SKM-1 (cell line): ENCODE results near the gene OPALIN.

Experiments
- DNase-seq: peaks from one replicate; lab custom pipeline; 2025; ENCODE audit not compliant: unreplicated experiment; lab: John Stamatoyannopoulos, UW

OPALIN gene

GRCh38 chr10:96374639-96374984 is 15.8 kb upstream of the OPALIN start:
- DNase-seq: no peak

DNA sequence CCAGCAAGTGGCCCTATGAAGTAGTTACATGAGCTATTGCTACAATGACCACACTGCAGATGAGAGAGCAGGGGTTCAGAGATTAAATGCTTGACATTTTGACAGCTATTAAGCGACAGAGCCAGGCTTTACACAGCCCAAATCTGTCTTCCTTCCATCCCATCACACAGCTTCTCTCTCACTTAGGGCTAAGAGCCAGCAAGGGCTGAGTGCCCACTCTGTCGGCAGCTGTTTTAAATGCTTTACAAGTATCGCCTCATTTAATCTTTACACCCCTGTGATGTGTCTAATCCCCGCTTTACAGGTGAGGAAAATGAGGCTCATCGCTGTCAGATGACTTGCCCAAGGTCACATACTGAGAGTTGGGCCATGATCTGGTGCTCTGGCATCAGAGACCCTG is 15.2 kb upstream of the OPALIN start:
- no peak for DNase-seq

- no peak for DNase-seq
These were observed 12.6 kb upstream of the OPALIN start for GRCh38 chr10:96371356-96371755.

- DNase-seq: peak; percentile 23
These were observed 11.9 kb upstream of the OPALIN start for GRCh38 chr10:96370584-96371157.

GRCh38 chr10:96369890-96370583 is 11.2 kb upstream of the OPALIN start:
- DNase-seq: no peak

DNA sequence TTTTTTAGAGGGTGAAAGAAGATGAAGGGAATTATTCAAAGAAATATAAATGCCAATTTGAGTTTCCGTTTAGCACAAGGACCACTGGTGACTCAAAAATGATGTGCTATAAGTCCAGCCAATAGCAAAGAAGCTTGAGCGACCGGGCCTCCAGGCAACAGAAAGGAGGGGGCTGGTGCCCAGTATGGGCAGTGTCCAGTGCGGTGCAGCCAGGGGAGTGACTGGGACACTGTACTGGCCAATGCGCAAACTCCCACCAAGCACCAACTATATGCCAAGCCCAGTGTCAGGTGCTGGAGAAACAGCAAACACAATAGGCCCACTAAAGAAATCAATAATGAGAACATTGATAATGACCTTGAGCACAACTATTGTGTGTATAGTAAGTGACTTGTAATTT is 10.2 kb upstream of the OPALIN start:
- DNase-seq: no peak

- no peak for DNase-seq
These were observed 8.7 kb upstream of the OPALIN start for GRCh38 chr10:96367470-96367869.

DNA sequence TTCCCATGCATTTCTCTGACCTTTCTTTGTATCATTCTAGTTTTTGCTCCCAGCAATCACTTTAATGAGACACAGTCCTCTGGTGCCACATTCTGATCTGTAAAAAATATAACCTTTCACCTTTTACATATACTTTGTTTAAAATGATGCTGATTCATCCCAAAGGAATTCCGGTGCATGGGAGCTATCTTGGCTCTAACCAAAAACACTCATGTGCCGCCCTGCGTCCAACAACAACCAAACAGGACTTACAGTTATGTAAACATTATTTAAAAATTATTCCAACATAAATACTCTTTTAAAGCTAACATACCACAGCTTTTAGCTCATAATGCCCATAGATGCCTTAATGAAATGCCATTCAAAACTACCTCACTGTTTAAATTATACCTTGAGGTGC is 7.7 kb upstream of the OPALIN start:
- no peak for DNase-seq

DNA sequence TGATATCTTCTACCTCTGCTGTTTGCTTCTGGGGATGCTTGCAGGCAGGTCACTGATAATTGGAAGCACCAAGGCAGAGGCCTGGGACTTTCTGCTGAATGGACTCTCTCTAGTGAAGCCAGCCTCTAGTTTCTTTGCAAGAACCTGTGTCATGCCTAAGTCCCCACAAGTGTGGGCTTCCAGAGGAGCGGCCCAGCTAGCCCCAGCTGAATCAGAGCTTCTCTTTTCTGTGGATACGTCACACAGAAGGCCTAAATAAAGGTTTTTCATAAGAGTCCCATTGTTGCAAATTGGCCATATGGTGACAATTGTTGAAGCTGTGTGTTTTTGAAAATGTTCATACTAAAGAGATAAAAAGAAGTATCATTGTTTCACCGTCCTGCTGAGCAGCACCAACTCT is 6.8 kb upstream of the OPALIN start:
- no peak for DNase-seq

GRCh38 chr10:96360766-96361165 is 2.0 kb upstream of the OPALIN start:
- DNase-seq: no peak

GRCh38 chr10:96360331-96360730 is 1.5 kb upstream of the OPALIN start:
- DNase-seq: no peak

DNA sequence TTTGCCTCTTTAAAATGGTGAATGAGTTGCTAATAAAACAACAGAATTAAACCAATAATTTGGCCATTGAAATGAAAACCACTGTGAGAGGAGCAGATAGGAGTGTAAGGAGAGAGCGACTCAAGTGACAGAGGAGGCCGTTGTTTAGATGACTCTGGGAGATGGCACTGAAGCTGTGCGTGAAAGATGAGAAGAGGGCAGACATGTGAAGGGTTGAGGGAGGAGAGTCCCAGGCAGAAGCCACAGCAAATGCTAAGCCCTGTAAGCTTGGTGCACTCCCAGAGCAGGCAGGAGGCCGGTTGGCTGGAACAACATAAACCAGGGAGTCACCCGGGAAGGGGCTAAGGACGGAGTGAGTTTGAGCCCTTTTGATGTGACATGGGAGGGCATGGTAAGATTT is 814 bp upstream of the OPALIN start:
- no peak for DNase-seq

DNA sequence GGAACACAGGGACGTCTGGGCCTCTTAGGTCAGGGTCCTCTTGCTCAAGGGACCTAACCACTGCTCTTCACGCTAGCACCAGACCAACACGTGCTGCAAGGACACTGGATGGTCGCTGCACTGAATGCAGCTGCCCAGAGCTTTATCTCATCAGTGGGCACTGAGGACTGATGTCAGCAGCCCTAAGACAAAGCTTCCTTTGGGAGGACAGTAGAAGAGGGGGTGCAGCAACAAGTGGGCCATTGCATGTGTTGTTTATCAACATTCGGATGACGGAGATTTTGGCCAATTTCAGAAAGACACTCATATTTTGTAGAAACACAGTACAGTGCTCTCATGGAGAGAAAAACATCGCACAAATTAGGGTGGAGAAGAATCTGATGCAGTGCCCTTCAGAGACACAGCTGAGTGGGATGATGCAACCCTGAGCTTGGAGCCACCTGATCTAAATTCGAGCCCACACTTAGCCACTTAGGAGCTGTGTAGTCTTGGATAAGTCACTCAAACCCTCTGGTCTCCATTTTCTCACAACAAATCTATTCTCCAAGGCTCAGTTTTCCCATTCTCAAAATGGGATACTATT is 1.7 kb downstream of the OPALIN start:
- no peak for DNase-seq

DNA sequence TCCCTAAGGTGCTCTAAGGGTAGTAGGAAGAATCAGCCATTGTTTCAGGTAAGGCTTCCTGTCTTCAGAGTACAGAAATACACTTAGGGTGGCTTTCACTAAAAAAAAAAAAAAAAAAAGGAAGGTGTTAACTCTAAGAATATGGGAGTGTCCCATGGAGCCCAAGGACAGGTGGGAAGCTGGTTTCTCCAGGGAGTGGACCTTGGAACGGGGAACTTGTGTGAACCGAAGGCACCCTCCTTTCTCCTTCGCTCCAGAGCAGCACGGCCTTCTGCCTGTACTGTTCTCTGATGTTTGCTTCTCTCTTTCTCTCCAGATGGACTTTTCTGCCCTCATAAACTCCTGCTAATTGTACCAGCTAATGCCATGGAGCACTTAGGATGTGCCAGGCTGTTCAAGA is 6.2 kb downstream of the OPALIN start:
- no peak for DNase-seq

DNA sequence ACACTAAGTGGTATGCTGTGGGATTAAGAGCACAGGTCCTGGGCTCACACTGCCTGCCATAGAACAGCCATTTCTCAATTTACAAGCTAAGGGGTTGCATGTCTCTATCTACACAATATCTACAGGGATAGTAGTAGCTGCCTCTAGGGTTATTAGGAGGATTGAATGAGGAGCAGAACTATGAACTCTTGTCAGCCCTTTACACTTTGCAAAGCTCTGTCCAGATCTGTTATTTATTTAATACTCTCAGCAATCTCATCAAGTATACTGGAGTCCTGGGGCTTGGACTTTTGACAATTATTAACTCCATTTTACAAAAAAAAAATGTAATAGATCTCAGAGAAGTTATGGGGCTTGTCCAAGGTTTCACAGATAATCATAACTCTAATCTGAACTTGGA is 6.8 kb downstream of the OPALIN start:
- DNase-seq: no peak

DNA sequence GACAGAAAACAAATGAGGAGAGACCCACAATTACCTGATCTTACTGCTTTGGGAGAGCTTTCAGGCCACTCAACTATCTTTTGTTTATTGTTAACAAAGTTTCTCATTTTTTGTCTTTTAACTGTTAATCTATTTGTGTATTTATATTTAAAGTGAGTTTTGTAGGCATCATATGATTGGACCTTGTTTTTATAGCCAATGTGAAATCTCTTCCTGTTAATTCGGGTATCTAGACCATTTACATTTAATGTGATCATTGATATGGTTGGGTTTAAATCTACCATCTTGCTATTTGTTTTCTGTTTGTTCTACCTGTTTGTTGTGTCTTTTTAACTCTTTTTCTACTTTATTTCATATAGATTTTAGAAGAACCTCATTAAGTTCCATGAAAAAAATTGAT is 12.5 kb downstream of the OPALIN start:
- DNase-seq: no peak

DNA sequence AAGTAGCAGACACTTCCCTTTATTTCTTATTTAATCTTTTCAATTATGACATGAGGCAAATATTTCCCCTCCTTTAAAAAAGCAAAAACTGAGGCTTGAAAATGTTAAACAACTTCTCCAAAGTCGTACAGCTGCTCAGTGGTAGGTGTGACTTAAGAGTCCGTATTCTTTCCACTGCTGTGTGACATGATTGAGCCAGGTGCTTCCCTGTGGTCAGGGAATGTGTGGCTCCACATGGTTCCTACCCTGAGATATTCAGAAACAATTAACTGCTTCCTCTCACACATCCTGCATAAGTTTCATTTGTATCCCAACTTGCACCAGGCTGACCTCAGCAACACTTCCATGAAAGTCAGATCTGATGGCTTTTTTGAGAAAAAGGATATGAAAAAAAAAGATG is 13.6 kb downstream of the OPALIN start:
- DNase-seq: no peak

DNA sequence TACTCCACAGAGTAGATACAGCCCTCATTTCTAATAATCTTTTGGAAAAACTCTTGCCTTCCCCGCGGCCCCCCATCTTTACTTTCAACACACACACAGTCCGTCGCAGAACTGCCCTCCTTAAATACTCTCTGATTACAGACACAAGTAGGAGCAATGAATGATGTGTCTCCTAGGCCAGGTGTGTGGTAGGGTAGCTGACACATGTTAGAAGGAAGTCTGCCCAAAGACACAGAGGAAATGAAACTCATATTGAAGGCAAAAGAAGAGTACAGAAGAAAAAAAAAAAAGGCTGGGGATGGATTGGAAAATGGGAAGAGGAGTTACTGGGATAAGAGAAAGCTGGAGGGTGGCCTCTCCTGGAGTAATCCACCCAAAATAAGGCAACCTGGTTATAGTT is 14.6 kb downstream of the OPALIN start:
- no peak for DNase-seq

GRCh38 chr10:96342402-96342801 is 16.4 kb downstream of the OPALIN start:
- DNase-seq: no peak

GRCh38 chr10:96341219-96342182 is 17.3 kb downstream of the OPALIN start:
- DNase-seq: no peak

DNA sequence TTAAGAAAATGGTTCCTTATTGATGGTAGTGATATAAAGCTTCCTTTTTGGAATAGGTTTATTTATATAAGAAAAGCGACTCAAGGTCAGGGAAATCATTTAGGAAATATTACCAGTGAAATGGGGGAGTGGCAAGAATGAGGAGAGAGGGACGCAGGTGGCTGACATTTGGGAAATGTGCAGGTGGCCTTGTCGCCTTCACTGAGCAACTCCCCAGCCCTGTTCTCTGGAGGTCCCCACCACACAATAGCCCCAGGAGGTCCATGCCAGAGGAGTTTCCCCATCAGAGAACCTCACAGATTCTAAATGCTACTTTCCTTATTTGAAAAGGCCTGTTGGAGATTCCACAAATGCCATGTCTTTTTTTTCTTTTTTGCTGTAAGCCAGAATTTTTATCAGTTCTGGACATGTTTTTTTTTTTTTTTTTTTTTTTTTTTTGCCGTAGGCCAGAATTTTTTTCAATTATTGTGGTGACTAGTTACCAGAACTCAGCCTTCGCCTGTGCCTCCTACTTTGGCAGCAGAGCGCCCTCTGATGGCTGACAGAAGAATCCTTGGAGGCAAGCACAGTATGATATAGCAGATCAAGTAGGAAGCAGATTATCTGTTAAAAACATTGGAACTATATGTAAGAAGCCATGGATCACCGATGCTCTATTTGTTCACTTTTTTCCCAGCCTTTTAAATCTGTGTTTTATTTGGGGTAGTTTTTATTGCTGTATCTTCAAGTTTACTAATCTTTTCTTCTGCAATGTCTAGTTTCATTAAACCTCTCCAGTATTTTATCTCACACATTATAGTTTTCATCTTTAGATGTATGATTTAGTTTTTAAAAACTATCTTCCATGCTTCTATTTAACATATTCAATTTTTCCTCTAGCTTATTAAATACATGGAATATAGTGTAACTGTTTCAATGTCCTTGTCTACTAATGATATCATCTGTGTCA is 18.6 kb downstream of the OPALIN start:
- DNase-seq: peak; percentile 62
